ENCODE results near the gene FREM2. TPM values are rescaled to one million over a fixed set of nuclear protein-coding genes. Genes with fewer than 3 reads are reported as not detected.

The FREM2 gene
- total and polyA plus RNA-seq, 2 donors from 2014 or later = 3.6 to 16.9 TPM

GRCh38 chr13:38897521-38897920 is 210.6 kb downstream of the FREM2 start:
- H3K4me3 ChIP-seq (ENCODE audit: low read length in 3 of 3) = peak overlapping the region in 1 of 3 donors; percentile 54
- peak in 2 of 5 donors; percentile 16 to 29 for DNase-seq
- peaks cover 0 to 5% (median 2%) of the 10 kb centered on the region in 3 donors for H3K4me1 ChIP-seq (ENCODE audit: control insufficient read depth in 2 of 3, insufficient read depth in 2 of 3, low read depth in 1 of 3, low read length in 3 of 3)
- intact Hi-C loops (cut with DNase I) = no loop called here
- H3K9ac ChIP-seq (ENCODE audit: low read length in 3 of 3) = peak overlapping the region in 1 of 3 donors; percentile 55
- no peak for TF ChIP-seq CTCF (IDR thresholded peaks at IDR 0.05; ENCODE audit: borderline replicate concordance, extremely low read depth, insufficient read depth)
- no peak for FAIRE-seq
- H3K36me3 ChIP-seq (ENCODE audit: control insufficient read depth in 2 of 3, insufficient read depth in 3 of 3, low read length in 3 of 3) = no peaks in the 10 kb centered on the region
- H3K9me3 ChIP-seq (ENCODE audit: control insufficient read depth in 2 of 3, insufficient read depth in 1 of 3, low read length in 3 of 3) = no peaks in the 10 kb centered on the region
- peak overlapping the region; percentile 42 to 82 for H3K27ac ChIP-seq (ENCODE audit: low read depth in 2 of 2, low read length in 2 of 2)
- H3K27me3 ChIP-seq (ENCODE audit: control insufficient read depth, insufficient read depth, low read length) = no peaks in the 10 kb centered on the region

- Histone ChIP-seq H3K36me3 (ENCODE audit: control insufficient read depth in 2 of 3, insufficient read depth in 3 of 3, low read length in 3 of 3) (no peaks in the 10 kb centered on the region), H3K27me3 (ENCODE audit: control insufficient read depth, insufficient read depth, low read length) (no peaks in the 10 kb centered on the region), H3K9me3 (ENCODE audit: control insufficient read depth in 2 of 3, insufficient read depth in 1 of 3, low read length in 3 of 3) (no peaks in the 10 kb centered on the region), H3K9ac (ENCODE audit: low read length in 3 of 3) (no peak overlapping the region), H3K4me3 (ENCODE audit: low read length in 3 of 3) (peak overlapping the region in 1 of 3 donors; percentile 54), H3K27ac (ENCODE audit: low read depth in 2 of 2, low read length in 2 of 2) (peak overlapping the region; percentile 8 to 76), H3K4me1 (ENCODE audit: control insufficient read depth in 2 of 3, insufficient read depth in 2 of 3, low read depth in 1 of 3, low read length in 3 of 3) (peaks cover 0 to 5% (median 2%) of the 10 kb centered on the region in 3 donors)
- DNase-seq (no peak), FAIRE-seq (no peak)
- no peak for TF ChIP-seq CTCF (IDR thresholded peaks at IDR 0.05; ENCODE audit: borderline replicate concordance, extremely low read depth, insufficient read depth)
- intact Hi-C loops (cut with DNase I) = no loop called here
Measured at GRCh38 chr13:38898481-38898880, 211.6 kb downstream of the FREM2 start.

- peak overlapping the region; percentile 57 to 76 for H3K27ac ChIP-seq (ENCODE audit: low read depth in 2 of 2, low read length in 2 of 2)
- peak overlapping the region in 1 of 3 donors; percentile 54 for H3K4me3 ChIP-seq (ENCODE audit: low read length in 3 of 3)
- no peak for TF ChIP-seq CTCF (IDR thresholded peaks at IDR 0.05; ENCODE audit: borderline replicate concordance, extremely low read depth, insufficient read depth)
- peaks cover 0 to 5% (median 2%) of the 10 kb centered on the region in 3 donors for H3K4me1 ChIP-seq (ENCODE audit: control insufficient read depth in 2 of 3, insufficient read depth in 2 of 3, low read depth in 1 of 3, low read length in 3 of 3)
- no peaks in the 10 kb centered on the region for H3K9me3 ChIP-seq (ENCODE audit: control insufficient read depth in 2 of 3, insufficient read depth in 1 of 3, low read length in 3 of 3)
- DNase-seq (no peak), FAIRE-seq (no peak)
- no peaks in the 10 kb centered on the region for H3K27me3 ChIP-seq (ENCODE audit: control insufficient read depth, insufficient read depth, low read length)
- peak overlapping the region in 1 of 3 donors; percentile 19 for H3K9ac ChIP-seq (ENCODE audit: low read length in 3 of 3)
- no peaks in the 10 kb centered on the region for H3K36me3 ChIP-seq (ENCODE audit: control insufficient read depth in 2 of 3, insufficient read depth in 3 of 3, low read length in 3 of 3)
- intact Hi-C loops (cut with DNase I) = no loop called here
Measured at GRCh38 chr13:38899571-38899970, 212.7 kb downstream of the FREM2 start.

- FAIRE-seq = no peak
- TF ChIP-seq CTCF (IDR thresholded peaks at IDR 0.05; ENCODE audit: borderline replicate concordance, extremely low read depth, insufficient read depth) = no peak
- intact Hi-C loops (cut with DNase I) = no loop called here
- Histone ChIP-seq H3K27me3 (ENCODE audit: control insufficient read depth, insufficient read depth, low read length) (no peaks in the 10 kb centered on the region), H3K27ac (ENCODE audit: low read depth in 2 of 2, low read length in 2 of 2) (no peak overlapping the region), H3K36me3 (ENCODE audit: control insufficient read depth in 2 of 3, insufficient read depth in 3 of 3, low read length in 3 of 3) (no peaks in the 10 kb centered on the region), H3K9ac (ENCODE audit: low read length in 3 of 3) (no peak overlapping the region), H3K4me1 (ENCODE audit: control insufficient read depth in 2 of 3, insufficient read depth in 2 of 3, low read depth in 1 of 3, low read length in 3 of 3) (peaks cover 0 to 5% (median 2%) of the 10 kb centered on the region in 3 donors), H3K9me3 (ENCODE audit: control insufficient read depth in 2 of 3, insufficient read depth in 1 of 3, low read length in 3 of 3) (no peaks in the 10 kb centered on the region), H3K4me3 (ENCODE audit: low read length in 3 of 3) (no peak overlapping the region)
- no peak for DNase-seq
Measured at GRCh38 chr13:38900188-38900587, 213.3 kb downstream of the FREM2 start.
